SK-N-SH treated with all-trans-retinoic acid at 6 μM for 48 hours (cell line): Measurements from ENCODE around the gene RET.

Experiments
- BACH2 ChIP-seq: fragments of 250-450 bp; sonication (Bioruptor Pico); IDR thresholded peaks from 2 replicates; pipeline ENCODE4 v1.9.0; 2021; ENCODE audit warnings: mild to moderate bottlenecking, borderline replicate concordance
- CSDC2 ChIP-seq: fragments of 250-450 bp; sonication (Bioruptor Pico); IDR thresholded peaks from 2 replicates; pipeline ENCODE4 v1.5.0; 2020; ENCODE audit warnings: mild to moderate bottlenecking, moderate library complexity
- ESRRG ChIP-seq: fragments of 250-450 bp; sonication (Bioruptor Pico); IDR thresholded peaks from 2 replicates; pipeline ENCODE4 v1.6.1; 2021; ENCODE audit warnings: mild to moderate bottlenecking
- GLIS3 ChIP-seq: fragments of 250-450 bp; sonication (Bioruptor Pico); IDR thresholded peaks from 2 replicates; pipeline ENCODE4 v1.5.0; 2020; ENCODE audit warnings: mild to moderate bottlenecking, moderate library complexity
- OSR1 ChIP-seq: fragments of 250-450 bp; sonication (Bioruptor Pico); IDR thresholded peaks from 2 replicates; pipeline ENCODE4 v1.8.0; 2022; ENCODE audit warnings: moderate library complexity, mild to moderate bottlenecking, inconsistent platforms
- PATZ1 ChIP-seq: fragments of 250-450 bp; sonication (Bioruptor Pico); IDR thresholded peaks from 2 replicates; pipeline ENCODE4 v1.8.0; 2020; ENCODE audit warnings: mild to moderate bottlenecking, moderate library complexity, borderline replicate concordance
- POU6F1 ChIP-seq: fragments of 250-450 bp; sonication (Bioruptor Pico); IDR thresholded peaks from 2 replicates; pipeline ENCODE4 v1.8.0; 2021; ENCODE audit warnings: low read depth, mild to moderate bottlenecking, moderate library complexity, borderline replicate concordance
- RARB ChIP-seq: fragments of 250-450 bp; sonication (Bioruptor Pico); IDR thresholded peaks from 2 replicates; pipeline ENCODE4 v1.8.0; 2021; ENCODE audit warnings: mild to moderate bottlenecking, moderate library complexity
- TOX ChIP-seq: fragments of 250-450 bp; sonication (Bioruptor Pico); IDR thresholded peaks from 2 replicates; pipeline ENCODE4 v1.8.0; 2021; ENCODE audit warnings: mild to moderate bottlenecking, moderate library complexity, borderline replicate concordance
- TSHZ2 ChIP-seq: fragments of 250-450 bp; sonication (Bioruptor Pico); IDR thresholded peaks from 2 replicates; pipeline ENCODE4 v1.5.0; 2020; ENCODE audit warnings: mild to moderate bottlenecking, moderate library complexity
- ZFP3 ChIP-seq: fragments of 250-450 bp; sonication (Bioruptor Pico); IDR thresholded peaks from 2 replicates; pipeline ENCODE4 v1.5.0; 2020; ENCODE audit warnings: mild to moderate bottlenecking, moderate library complexity
- ZFP30 ChIP-seq: fragments of 450-650 bp; formaldehyde crosslinking; IDR thresholded peaks from 2 replicates; pipeline ENCODE4 v1.5.0; 2022; ENCODE audit warnings: mild to moderate bottlenecking, moderate library complexity
- ZNF565 ChIP-seq: fragments of 450-650 bp; formaldehyde crosslinking; conservative IDR thresholded peaks from 2 replicates; pipeline ENCODE4 v1.5.0; 2020; ENCODE audit warnings: low read depth, mild to moderate bottlenecking, moderate library complexity

- no peak for TF ChIP-seq ESRRG
- no peak for TF ChIP-seq ZNF565 (CRISPR knock-in tag)
- no peak for TF ChIP-seq PATZ1 (CRISPR knock-in tag)
- TF ChIP-seq ZFP30 (CRISPR knock-in tag): no peak
- no peak for TF ChIP-seq OSR1 (CRISPR knock-in tag)
- no peak for TF ChIP-seq POU6F1 (CRISPR knock-in tag)
- no peak for TF ChIP-seq BACH2
- no peak for TF ChIP-seq RARB (CRISPR knock-in tag)
- TF ChIP-seq TOX (CRISPR knock-in tag): no peak
- TF ChIP-seq CSDC2: no peak
- no peak for TF ChIP-seq GLIS3 (CRISPR knock-in tag)
- no peak for TF ChIP-seq ZFP3 (CRISPR knock-in tag)
- TF ChIP-seq TSHZ2: no peak
Measured at GRCh38 chr10:43160046-43160920, 83.4 kb downstream of the RET start.
